Superior temporal gyrus (tissue), 1 donor: ENCODE results near the gene CYP19A1.
A peak's percentile ranks its signal among the peaks of the same experiment; 100 is the strongest.
"Not testable (repeated sequence)": the region's sequence is repeated elsewhere in the genome, so short reads cannot be mapped to it uniquely, and the experiment has no call there.

Experiments used
- DNase-seq: peaks from one replicate; pipeline ENCODE4 v3.0.0-alpha.2; 2016; ENCODE audit errors: extremely low spot score

The CYP19A1 gene

DNA sequence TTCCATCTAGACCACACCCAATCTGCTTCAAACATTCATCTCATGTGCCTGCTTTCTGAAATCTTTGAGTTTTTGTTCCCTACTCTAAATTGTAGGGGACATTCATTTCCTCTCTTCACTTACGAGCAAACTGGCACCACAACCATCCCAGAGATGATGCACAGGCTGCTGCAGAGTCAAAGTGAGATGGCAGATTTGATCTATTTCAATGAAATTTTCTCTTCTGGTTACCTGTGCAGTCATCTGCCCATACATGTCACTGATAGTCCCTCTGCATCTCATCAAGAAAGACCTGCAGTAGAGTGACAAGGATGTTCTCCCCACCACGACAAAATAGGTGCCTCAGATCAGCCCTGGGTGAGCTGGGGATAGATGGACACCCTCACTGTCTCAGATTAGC, 125.5 kb downstream of the CYP19A1 start:
- DNase-seq, result no peak

DNA sequence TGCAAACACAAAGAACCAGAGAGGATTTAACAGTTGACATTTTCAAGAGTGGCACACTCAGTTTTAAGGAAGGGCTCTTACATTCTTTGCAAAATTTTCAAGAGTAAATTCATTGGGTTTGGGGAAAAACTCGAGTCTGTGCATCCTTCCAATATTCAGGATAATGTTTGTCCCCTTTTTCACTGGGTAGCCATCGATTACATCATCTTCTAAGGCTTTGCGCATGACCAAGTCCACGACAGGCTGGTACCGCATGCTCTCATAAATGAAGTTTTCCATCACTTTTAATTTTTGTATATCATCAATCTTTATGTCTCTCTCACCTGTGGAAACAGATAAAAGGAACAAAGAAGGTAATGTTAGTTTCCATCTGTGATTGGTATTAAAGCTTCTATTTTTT, 126.2 kb downstream of the CYP19A1 start:
- DNase-seq, result no peak

DNA sequence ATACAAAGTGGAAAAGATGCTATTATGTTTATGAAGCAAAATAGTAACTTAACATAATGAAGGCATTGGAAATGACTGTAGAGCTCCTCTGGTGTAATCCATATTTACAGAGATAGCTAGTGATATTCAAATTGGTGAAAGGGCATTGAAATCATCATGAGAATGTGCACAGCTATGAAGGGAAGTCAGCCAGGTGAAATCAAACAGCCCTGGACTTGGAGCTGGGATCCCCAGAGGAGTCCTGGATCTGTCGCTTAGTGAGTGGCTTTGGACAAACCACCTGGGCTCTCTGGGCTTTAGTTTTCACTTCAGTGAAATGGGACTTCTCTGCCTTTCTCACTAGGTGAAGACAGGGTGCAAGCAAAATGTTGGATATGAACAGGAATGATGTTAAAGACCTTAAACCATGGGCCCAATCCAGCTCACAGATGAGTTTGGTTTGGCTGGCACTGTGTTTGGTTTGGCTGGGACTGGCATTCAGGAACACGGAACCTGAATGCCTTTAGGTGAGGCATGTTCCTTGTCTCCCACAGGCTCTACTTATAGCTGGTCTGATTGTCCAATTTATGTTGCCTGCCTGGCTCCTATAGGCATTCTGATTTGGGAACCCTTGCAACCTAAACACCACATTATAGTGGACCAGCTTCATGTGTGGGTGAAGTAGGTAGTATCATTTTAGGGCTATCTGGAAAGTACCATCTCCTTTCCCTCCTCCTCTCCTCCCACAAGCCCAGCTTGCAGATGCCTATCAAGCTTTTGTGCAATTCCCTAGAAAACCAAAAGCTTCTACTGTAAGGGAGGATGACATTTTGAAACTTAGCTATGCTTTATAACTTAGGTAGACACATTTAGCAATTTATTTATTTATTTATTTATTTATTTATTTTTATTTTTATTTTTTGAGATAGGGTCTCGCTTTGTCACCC, 133.1 kb downstream of the CYP19A1 start:
- DNase-seq, result no peak

DNA sequence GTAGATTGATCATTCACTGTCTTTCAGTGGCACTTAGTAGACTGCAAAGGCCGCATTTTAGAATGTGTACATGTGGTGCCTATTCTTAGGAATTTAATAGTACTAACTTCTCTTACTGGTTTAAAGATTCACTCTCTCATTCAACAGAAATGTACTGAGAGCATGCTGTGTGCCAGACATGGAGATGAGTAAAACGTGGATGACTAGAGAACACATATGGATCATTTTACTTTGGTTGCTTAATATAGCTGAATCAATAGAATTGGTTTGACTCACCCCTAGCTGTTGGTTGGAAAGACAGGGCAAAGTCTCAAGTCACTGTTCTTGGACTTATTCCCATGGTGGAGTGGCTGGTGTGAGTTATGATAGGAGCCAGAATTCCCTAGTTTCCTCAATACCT, 134.6 kb downstream of the CYP19A1 start:
- DNase-seq, result no peak

DNA sequence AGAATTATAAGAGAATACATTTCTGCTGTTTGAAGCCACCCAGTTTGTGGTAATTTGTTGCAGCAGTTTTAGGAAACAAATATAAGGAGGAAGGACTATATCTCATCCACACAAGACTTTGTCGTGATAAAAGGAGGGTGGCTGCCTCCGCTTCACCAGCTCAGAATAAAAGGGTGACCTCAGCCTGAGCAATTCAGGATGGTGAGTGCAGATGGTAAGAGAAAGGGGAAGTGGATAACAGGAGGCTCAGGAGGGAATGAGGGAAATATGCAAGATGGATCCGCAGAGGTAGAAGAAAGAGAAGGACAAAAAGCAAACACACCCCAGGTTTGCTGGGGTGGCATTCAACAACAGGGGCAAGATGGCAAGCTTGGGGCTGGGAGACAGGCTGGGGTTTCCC, 135.6 kb downstream of the CYP19A1 start:
- DNase-seq, result no peak

DNA sequence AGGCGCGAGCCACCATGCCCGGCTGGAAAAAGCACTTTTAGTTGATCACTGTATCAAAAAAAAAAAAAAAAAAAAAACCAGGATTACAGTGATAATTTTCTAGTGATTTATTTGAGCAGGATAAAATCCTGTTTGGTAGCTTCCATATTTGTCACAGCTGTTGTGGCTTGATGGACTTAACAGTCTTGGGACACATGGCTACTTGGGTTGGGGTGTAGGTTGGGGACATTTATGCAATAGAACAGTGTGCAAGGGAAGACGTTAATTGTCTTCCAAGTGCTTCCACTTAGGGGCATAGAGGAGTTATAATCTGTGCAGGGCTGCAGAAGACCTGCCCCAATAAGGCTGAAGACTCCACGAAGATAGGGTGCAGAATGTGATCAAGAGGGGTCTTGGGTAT, 136.8 kb downstream of the CYP19A1 start:
- DNase-seq, result no peak

DNA sequence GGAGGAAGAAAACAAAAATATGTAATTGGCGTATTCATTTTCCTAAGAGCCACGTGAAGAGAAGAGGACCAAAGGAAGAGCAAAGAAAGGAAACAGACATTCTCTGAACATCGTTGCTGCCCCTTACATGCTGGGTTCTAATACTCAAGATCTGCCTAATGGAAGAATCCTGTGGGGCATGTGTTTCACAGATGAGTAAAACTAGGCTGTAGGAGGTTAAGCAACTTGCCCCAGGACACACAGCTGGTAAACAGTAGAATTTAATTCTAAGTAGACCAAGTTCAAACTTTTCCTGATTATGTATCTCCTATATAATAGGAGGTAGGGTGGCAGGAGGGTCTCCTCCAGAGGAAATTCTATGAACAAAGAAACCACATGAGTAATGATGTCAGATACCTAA, 137.6 kb downstream of the CYP19A1 start:
- DNase-seq, result no peak

DNA sequence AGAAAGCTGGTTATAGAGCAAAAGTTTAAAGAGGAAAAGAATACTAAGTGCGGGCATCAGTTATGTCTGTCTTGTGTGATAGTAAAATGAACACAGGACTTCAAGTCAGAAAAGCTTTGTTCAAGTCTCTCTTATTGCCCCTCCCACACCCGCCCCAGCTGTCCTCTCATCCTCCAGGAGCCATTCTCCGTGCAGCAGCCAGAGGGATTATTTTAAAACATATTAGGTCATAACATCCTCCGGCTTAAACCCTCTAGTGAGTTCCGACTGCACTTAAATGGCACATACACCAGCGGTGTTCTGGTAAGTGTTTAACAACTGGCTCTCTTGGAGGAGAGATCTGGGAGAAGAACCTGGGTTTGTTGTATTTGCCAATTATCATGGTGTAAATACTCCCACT, 138.9 kb downstream of the CYP19A1 start:
- DNase-seq, result no peak

DNA sequence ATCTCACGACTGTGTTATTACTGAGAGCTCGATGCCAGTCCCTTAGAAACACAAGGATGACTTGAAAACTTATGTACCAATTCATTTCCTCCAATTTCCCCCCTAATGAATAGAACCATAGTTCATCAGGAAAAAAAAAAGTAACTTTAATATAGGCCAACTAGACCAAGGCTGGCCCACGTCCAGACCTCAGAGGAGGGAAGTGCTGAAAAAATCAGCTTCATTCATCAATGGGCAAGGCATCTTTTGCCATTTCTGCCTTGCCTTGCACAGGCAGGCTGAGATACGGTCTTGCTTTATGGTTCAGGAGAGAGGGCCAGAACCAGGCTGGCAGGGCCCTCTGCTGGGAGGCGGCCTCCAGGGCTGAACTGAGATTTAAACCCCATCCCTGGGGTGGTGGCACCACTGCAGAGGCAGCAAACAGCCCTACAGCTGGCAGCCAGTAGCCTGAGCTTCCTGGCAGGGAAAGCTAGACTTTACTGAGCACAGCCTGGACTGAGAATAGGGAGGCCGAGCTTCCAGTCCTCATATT, 139.6 kb downstream of the CYP19A1 start:
- DNase-seq, result no peak

DNA sequence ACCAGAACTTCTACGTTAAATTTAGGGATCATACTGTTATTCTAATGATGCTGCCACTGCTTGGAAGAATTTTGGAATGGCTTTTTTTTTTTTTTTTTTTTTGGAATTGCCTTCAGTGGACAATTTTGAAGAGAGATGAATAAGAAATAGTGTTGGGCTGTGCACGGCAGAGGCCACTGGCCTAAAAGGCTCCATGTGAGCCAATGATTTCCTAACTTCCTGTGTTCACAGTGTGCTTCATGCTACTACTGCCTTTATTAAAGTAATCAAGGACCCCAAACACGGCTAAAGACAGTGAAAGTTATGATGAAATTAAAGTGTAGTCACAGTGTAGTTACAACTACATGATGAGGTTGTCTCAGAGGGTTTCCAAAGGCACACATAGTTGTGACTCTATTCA, 142.9 kb downstream of the CYP19A1 start:
- no peak for DNase-seq

DNA sequence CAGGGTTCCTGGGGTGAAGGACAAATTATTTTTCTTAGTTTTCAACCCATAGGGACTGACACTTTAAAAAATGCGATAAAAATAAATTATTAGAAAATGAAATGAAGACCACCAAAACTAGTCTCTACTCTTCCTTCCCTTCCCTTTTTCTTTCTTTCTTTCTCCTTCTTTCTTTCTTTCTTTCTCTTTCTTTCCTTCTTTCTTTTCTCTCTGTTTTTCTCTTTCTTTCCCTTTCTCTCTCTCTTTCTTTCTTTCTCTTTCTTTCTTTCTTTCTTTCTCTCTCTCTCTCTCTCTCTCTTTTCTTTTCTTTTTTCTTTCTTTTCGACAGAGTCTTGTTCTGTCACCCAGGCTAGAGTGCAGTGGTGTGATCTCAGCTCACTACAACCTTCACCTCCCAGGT, 144.4 kb downstream of the CYP19A1 start:
- no peak for DNase-seq

DNA sequence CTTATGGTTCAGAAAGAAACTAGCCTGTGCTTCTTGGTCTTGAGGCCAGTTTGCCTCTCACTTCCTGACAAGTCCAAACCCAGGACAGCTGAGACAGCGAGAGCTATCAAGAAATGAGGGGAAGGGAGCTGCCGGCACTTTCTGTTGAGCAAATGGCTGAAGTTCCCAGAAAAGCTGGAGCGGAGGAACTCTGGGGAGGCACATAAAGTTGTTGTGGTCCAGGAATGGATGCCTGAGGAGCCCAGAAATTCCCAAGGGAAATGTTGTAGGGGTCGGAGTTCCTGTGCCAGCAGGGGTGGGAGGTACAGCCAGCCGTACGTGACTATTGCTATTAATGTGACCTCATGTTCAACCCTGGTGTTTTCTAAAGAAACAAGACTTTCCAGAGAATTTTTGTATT, 144.9 kb downstream of the CYP19A1 start:
- DNase-seq, result no peak

DNA sequence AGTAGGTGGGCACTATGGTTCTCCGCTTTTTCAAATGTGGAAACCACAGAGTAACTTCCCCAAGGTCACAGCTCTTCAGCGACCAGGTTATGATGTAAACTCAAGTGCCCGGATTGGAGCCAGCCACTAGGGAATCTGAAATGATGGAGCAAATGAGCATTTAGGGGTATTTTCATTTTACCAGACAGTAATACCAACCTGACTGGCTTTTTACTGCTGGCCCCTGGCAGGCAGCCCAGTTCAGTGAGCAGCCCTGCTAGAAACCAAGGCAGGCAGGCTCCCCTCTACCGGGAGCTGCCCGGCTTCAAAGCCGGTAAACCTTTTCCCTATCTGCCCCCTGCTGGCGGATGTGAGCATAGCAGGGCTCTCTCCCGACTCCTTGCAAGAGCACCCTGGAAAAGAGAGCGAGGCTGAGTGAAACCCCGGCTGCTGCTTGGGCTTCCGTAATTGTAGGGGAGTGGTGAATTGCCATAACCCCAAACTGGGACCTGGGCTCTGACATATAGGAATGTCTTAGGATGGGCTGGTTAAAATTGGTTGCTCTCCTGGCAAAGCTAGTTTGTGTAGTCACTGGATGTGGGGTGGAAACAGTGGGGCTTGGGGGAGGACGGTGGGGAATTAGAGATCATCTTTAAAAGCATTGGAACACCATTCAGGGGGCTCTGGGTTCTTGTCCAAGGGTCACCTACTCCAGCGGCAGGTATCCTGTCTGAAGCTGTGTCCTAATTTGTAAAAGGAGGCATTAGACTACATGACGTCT, 145.7 kb downstream of the CYP19A1 start:
- peak; percentile 98 for DNase-seq

DNA sequence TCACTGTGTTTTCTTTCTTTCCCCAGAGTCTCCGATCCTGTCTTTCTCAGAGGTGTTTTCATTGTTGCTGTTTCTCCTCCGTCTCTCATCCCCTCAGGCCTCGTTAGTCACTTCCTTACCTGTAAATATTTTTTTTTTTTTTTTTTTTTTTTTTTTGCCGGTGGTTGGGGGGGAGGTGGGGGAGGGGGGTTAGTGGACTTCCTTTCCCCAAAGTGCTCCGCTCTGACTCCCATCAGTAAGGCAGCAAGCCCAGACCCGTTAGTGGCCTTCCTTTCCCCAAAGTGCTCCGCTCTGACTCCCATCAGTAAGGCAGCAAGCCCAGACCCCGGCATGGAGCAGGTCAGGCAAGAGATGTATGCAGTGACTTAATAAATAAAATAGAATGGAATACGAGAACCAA, 146.6 kb downstream of the CYP19A1 start:
- DNase-seq, result no peak

DNA sequence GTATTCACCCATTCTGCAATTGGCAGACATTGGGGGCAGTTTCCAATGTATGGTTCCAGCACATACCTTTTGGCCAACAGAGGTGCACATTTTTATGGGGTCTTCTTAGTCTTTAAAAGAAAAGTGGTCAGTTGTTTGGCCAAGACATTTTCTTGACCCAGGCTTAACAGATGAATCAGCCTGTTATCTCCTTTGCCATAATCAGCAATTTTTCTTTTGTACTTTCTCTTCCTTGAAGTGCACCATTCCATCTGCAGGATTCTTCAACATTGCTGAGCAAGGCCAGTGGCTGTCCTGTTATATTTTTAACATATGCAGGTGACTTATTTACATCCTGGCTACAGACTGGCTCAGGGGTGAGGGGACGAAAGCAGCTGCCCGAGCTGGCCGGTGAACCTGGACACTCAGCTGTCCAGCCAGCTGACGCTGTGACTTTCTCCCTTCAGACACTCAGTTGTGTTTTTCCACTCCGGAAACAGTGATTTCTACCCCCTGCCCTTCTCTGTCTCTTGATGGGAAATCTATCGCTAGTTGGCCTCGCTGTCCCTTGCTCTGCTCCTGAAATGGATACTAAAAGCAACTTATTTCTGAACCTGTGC, 147.2 kb downstream of the CYP19A1 start:
- peak; percentile 44 for DNase-seq

DNA sequence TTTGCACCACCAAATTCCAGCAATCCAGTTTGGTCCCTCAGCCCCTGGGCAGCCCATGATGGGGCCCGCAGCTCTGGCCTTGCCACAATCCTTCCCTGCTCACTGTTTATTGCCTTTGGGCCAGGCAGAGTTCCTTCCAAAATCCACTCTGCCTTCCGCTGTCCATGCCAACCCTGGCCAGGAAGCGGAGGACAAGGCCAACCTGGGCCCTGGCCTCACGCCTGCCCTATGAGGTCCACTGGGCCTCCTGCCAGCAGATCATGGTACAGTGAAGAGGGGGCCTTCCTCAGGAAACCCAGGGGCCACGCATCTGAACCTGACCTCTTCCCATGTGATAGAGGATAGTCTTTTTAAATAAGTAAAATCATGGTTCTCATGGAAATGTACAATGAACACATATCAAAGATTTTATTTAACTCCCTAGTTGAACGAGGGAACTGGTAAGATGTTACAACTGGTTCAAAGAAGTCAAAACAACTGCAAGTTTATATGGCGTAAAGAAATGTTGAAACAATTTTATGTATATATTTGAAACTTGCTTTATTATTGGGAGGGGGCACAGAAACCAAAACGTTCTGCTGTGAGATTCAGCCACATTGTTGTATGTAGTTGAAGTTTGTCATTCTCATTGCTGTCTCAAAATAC, 147.8 kb downstream of the CYP19A1 start:
- no peak for DNase-seq

DNA sequence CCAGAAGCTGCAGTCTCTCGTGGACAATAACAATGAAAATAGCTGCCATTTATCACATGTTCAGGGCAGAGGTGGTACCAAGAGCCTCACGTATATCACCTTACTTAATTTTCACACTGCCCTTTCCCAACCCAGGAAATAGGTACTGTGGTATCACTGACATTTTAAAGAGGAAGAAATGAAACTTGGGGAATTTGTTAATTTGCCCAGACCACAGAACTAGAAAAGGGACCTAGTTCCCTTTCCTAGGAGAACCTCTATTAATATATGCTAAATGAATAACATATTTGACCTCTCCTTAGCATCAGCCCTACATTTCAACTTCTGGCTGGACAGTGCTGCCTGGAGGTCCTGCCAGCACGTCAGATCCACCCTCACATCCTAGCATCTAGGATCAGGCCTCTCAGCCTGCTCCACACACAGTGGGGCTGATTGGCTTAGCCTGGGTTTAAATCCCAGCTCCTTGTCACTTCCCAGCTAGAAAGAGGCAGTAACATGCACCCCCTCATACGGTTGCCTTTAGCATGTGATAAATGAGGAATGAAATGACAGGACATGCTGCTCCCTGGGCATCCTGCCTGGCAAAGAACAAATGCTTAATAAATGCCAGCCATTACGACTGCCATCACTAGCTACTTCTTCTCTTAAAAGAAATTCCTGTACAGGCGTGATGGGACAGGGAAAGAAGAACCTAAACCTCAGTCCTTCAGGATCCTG, 148.6 kb downstream of the CYP19A1 start:
- no peak for DNase-seq

DNA sequence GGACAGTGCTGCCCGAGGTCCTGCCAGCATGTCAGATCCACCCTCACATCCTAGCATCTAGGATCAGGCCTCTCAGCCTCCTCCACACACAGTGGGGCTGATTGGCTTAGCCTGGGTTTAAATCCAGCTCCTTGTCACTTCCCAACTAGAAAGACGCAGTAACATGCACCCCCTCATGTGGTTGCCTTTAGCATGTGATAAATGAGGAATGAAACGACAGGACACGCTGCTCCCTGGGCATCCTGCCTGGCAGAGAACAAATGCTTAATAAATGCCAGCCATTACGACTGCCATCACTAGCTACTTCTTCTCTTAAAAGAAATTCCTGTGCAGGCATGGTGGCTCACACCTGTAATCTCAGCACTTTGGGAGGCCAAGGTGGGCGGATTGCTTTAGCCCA, 149.6 kb downstream of the CYP19A1 start:
- DNase-seq, result not testable (repeated sequence)

DNA sequence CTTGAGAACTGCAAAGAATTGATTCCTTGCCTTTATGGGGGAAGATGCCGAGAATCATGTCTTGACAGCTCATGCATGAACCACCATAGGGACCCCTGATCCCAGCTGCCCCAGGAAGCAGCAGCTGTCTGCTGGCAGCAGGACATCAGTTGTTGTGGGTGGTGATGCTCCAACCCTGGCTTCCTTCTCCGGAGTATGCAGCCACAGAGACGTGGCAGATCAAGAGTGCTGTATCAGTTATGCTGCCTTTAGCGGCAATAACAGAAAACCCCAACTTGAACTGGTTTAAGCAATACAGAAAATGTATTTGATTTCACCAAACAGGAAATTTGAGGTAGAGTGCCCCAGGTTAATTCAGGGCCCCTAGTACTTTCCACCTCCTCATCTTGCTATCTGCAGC, 151.5 kb downstream of the CYP19A1 start:
- DNase-seq, result no peak

DNA sequence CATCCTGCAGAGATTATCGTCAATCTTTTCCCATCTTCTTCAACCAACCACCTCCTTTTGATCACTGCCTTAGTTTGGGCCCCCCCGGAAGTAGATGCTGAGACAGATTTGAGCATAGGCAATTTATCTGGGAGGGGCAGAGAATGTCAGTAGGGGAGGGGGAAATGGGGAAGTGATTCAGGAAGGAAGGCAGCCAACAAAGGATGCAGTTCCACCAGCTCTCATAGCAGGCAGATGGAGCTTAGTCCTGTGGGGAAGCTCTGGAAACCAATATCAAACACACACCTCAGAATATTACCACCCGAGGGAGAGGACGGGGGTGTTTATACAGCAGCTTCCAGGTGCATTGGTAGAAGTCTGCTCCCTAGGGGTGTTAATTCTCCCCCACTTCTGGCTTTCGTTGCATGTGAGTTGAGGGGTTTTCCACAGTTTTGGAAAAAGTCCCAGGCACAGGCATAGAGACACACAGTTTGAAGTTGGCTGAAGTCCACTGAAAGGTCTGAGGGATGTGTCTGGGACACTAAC, 152.2 kb downstream of the CYP19A1 start:
- no peak for DNase-seq
